Activated CD4-positive, CD25-positive, alpha-beta regulatory T cell treated with anti-CD3 and anti-CD28 coated beads, Interleukin-2, amount 50 U/mL, for 72 hours (primary cell): ENCODE measurements around the gene ETFDH.

Experiments used
- DNase-seq: peaks from one replicate; pipeline ENCODE4 v3.0.0; 2021

Gene ETFDH

DNA sequence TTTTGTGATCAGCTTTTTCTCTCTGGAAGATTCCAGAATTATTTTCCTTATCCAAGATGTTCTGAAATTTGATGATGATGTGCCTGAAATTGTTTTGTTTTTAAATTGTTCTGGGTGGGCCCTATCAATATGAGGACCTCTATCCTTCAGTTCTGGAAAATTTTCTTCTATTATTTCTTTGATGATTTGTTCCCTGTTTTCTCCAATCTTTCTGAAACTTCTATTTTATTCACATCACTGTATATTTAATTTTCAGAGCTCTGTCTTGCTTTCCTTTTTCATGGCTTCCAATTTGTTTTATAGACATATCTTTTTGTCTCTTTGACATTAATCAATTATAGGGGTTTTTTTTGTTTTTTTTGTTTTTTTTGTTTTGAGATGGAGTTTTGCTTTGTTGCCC is 84.5 kb downstream of the ETFDH start:
- no peak for DNase-seq

- no peak for DNase-seq
Measured at GRCh38 chr4:158758142-158758541, 86.0 kb downstream of the ETFDH start.

DNA sequence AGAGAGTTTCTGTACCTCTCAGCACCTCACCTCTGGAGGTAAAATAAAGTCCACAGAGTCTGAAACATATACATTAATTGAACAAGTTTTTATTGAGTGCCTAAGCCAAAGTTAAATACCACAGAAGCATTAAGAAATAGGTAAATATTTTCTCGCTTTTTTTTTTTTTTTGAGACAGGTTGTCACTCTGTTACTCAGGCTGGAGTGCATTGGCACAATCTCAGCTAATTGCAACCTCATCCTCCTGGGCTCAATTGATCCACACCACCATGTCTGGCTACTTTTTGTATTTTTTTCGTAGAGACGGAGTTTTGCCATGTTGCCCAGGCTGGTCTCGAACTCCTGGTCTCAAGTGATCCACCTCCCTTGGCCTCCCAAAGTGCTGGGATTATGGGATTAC is 86.6 kb downstream of the ETFDH start:
- no peak for DNase-seq
